Left ventricle myocardium superior (tissue), 1 donor: Measurements from ENCODE around the gene GSTA1. TPM values are rescaled to one million over a fixed set of nuclear protein-coding genes. Genes with fewer than 3 reads are reported as not detected.
"Not testable (repeated sequence)": the region's sequence is repeated elsewhere in the genome, so short reads cannot be mapped to it uniquely, and the experiment has no call there.

ENCODE experiments used
- ATAC-seq: fragments of 200-7000 bp; cut with Tn5 transposase; one replicate; pipeline ENCODE4 v1.9.1; 2020; ENCODE audit warnings: mild to moderate bottlenecking, moderate library complexity
- DNase-seq: peaks from one replicate; pipeline ENCODE4 v3.0.0-alpha.2; 2020
- intact Hi-C: fragments of 100-400 bp; cut with micrococcal nuclease; formaldehyde crosslinking; loops from one replicate; pipeline ENCODE4 v1.11.0; 2022
- total RNA-seq: library from RNA; stranded (reverse); fragmentation: NEBNext Ultra II Directional; extraction: Animal tissue kit (Norgen Biotek cat#: 25700); gene quantifications from one replicate; pipeline ENCODE4 v1.2.1, GENCODE V29; 2021
- donor health status: DM: no; HTN: yes; CAD: no; lungs with severe emphysema.

Gene GSTA1
- total RNA-seq, 1 donor from 2014 or later: not detected

GRCh38 chr6:52767658-52768057 is 36.0 kb downstream of the GSTA1 start:
- intact Hi-C loops, ATAC-seq, DNase-seq: not testable (repeated sequence)

DNA sequence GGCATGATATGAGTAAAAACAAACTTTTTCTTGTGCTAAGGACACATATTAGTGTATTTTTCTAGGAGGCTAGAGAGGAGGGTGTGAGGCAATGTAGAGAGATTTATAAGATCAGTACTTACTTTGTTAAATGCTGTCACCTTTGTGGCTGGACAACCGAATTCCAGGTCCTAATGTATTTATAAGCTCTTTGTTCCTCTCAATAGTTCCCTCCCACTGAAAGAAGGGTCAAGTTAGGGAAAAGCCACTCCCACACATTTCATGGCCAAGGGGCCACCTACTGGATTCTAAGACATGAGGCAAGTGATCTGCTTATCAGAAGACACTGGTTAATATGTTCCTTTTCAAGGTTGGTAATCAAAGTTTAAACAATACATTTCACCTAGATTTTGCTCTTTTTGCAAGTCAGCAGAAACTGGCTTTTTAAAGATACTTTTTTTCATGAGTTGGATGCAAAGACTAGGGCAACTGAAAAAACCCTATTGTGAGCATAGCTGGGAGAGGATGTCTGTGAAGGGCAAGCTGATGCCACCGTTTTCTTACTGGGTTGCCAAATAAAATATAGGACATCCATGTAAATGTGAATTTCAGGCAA is 40.2 kb downstream of the GSTA1 start, which contains the start of gene GSTA2:
GSTA2 (minus strand) TSS at position 154 of the 595 bp plus-strand sequence. CDS start 5,528 bp downstream, outside the sequence.
- intact Hi-C loops, DNase-seq, ATAC-seq: not testable (repeated sequence)

DNA sequence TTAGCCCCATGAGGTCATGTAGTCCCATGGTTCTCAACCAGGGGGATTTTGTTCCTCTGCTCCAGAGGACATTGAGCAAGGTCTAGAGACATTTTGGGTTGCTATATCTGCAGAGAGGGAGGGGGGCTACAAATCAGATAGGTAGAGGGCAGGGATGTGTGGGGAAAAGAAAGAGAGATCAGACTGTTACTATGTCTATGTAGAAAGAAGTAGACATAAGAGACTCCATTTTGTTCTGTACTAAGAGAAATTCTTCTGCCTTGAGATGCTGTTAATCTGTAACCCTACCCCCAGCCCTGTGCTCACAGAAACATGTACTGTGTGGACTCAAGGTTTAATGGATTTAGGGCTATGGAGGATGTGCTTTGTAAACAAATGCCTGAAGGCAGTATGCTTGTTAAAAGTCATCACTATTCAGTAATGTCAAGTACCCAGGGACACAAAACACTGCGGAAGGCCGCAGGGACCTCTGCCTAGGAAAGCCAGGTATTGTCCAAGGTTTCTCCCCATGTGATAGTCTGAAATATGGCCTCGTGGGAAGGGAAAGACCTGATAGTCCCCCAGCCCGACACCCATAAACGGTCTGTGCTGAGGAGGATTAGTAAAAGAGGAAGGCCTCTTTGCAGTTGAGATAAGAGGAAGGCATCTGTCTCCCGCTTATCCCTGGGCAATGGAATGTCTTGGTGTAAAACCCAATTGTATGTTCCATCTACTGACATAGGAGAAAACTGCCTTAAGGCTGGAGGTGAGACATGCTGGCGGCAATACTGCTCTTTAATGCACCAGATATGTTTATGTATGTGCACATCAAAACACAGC is 41.7 kb downstream of the GSTA1 start:
- DNase-seq, ATAC-seq, intact Hi-C loops: not testable (repeated sequence)

GRCh38 chr6:52760105-52760765 is 43.4 kb downstream of the GSTA1 start:
- DNase-seq (no peak), ATAC-seq (no peak)
- intact Hi-C loops: no loop called here

DNA sequence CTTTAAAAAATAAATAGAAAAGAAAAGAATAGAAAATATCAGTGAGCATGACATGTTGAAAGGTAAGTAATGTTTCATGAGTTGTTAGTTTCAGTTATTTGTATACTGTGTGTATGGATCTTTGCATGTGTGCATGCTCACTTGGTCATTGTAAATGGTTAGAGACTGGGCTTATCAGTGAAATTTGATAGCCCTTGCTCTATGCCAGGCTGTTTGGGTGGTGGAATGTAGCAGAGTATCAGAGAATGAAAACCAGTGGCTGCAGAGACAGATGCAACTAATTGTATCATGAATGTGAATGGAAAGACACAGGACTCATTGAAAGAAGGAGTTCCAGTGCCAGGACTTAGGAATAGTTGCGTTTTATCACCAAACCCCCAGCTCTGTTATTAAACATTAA is 44.5 kb downstream of the GSTA1 start:
- intact Hi-C loops: no loop called here
- no peak for ATAC-seq
- no peak for DNase-seq

GRCh38 chr6:52757651-52758338 is 45.8 kb downstream of the GSTA1 start:
- ATAC-seq, DNase-seq, intact Hi-C loops: not testable (repeated sequence)

GRCh38 chr6:52754443-52754842 is 49.2 kb downstream of the GSTA1 start:
- no peak for ATAC-seq
- no peak for DNase-seq
- intact Hi-C loops: no loop called here

GRCh38 chr6:52753137-52753536 is 50.5 kb downstream of the GSTA1 start:
- intact Hi-C loops, DNase-seq, ATAC-seq: not testable (repeated sequence)

GRCh38 chr6:52752310-52752709 is 51.3 kb downstream of the GSTA1 start:
- no peak for ATAC-seq
- DNase-seq: no peak
- intact Hi-C loops: no loop called here

GRCh38 chr6:52749556-52750152 is 54.0 kb downstream of the GSTA1 start:
- ATAC-seq (no peak), DNase-seq (no peak)
- intact Hi-C loops: no loop called here

GRCh38 chr6:52747301-52747700 is 56.3 kb downstream of the GSTA1 start:
- DNase-seq, intact Hi-C loops, ATAC-seq: not testable (repeated sequence)

DNA sequence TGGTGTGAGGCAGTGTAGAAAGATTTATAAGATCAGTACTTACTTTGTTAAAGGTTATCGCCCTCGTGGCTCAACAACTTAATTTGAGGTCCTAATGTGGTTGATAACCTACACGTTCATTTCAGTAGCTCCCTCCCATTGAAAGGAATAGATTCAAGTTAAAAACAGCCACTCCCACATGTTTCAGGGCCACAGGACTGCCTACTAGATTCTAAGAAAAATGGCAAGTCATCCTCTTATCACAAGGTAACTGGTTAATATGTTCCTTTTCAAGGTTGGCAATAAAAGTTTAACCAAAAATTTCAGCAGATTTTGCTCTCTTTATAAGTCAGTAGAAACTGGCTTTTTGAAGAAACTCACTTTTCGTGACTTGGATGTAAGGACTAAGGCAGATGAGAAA is 57.4 kb downstream of the GSTA1 start:
- DNase-seq (no peak), ATAC-seq (no peak)
- intact Hi-C loops: no loop called here

DNA sequence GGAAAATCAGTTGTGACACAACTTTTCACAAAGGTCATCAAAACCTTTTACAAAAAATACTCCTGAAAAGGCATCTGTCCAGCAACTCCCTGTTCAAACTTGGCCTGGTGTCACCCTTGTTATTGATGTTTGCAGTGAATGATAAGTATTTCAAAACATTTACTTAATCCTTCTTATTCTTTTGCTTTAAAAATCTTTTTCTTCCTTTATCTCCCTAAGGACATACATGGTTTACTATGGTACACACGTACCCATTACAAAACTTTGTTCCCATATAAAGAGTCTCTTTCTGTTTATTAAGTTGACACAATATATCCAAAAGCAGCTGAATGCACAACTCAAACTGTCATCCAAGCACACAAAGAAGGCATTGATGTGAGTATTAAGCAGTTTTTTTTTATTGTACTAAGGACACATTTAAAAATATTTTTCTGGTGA is 57.8 kb downstream of the GSTA1 start:
- intact Hi-C loops: no loop called here
- DNase-seq (no peak), ATAC-seq (no peak)

DNA sequence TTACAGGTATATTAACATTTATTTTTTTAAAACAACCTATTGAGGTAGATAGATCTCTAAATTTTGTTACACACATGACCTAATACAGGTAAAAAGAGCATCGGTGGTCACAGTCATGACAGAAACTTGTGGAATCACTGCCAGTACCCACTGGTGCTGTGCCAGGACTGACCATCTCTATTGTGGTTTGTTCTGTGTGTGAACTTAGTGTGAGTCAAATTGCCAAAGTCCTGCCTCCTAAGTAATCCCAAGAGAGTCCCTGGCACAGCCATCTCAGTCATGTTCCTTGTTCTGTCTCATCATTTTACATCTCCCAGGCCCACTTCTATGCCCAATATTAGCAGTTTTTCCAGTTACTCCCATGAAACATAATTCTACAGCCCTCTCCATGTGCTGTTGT is 61.7 kb downstream of the GSTA1 start:
- DNase-seq (no peak), ATAC-seq (no peak)
- intact Hi-C loops: no loop called here

Other genes with a start within 250 kb of the GSTA1 start
- 10.4 TPM for gene TRAM2, start 226.8 kb downstream of the GSTA1 start, total RNA-seq
- 8.8 TPM for gene TMEM14A, start 132.7 kb downstream of the GSTA1 start, total RNA-seq
- gene GSTA2, start 40.3 kb downstream of the GSTA1 start, total RNA-seq: not detected
- gene GSTA5, start 37.0 kb upstream of the GSTA1 start, total RNA-seq: not detected
- gene GSTA3, start 105.9 kb upstream of the GSTA1 start, total RNA-seq: not detected
- 8.0 TPM for gene GSTA4, start 191.5 kb upstream of the GSTA1 start, total RNA-seq